Measurements from ENCODE around the gene ETFRF1. TPM values are rescaled to one million over a fixed set of nuclear protein-coding genes. Genes with fewer than 3 reads are reported as not detected.

ETFRF1 gene
- total and polyA plus RNA-seq, 2 of the 8 experiments (the other 6 are each of a cell fraction or from before 2014, with no cell fraction given) = 4.3 to 7.7 TPM

- peaks cover 4 to 83% of the 10 kb centered on the region in 2 experiments; a peak in 3 of 4 replicates for H3K79me2 ChIP-seq (ENCODE audit: control insufficient read depth in 1 of 2, insufficient read depth in 2 of 2, low read length in 2 of 2)
- H3K4me2 ChIP-seq (ENCODE audit: insufficient read depth in 1 of 2, low read depth in 2 of 2, low read length in 2 of 2) = no peak overlapping the region
- no peak overlapping the region for H2BK20ac ChIP-seq (ENCODE audit: low read length)
- H4K91ac ChIP-seq (replicated peaks; ENCODE audit: insufficient read length, low read length) = no peak overlapping the region
- H2BK120ac ChIP-seq (replicated peaks; ENCODE audit: low read depth, low read length) = no peak overlapping the region
- DNase-seq (ENCODE audit: low read depth in 1 of 2, low spot score in 2 of 2) = no peak
- no peak overlapping the region for H3K9ac ChIP-seq (replicated peaks in 1 of 4; ENCODE audit: extremely low read depth in 1 of 4, low read depth in 3 of 4, low read length in 3 of 4)
- ChIA-PET CTCF (ENCODE audit: partially characterized antibody) (no interaction called here), POLR2A (ENCODE audit: partially characterized antibody) (no interaction called here)
- peaks cover 0 to 38% (median 0%) of the 10 kb centered on the region in 4 experiments; a peak in 6 of 8 replicates for H3K36me3 ChIP-seq (ENCODE audit: control insufficient read depth in 2 of 4, insufficient read depth in 4 of 4, low read length in 3 of 4)
- H3K4ac ChIP-seq (replicated peaks; ENCODE audit: insufficient read length, low read depth, low read length) = no peak overlapping the region
- H3K27ac ChIP-seq (ENCODE audit: low read depth, low read length) = no peak overlapping the region
- no peak overlapping the region for H3K4me3 ChIP-seq (ENCODE audit: extremely low read depth in 1 of 4, insufficient read depth in 2 of 4, low read depth in 3 of 4, low read length in 4 of 4)
- H4K20me1 ChIP-seq (replicated peaks in 1 of 2; ENCODE audit: control insufficient read depth in 1 of 2, insufficient read depth in 2 of 2, low read length in 2 of 2) = peaks cover 0 to 9% of the 10 kb centered on the region in 2 experiments
- WGBS, 2 experiments (ENCODE audit: extremely low coverage in 1 of 2, insufficient coverage in 1 of 2, insufficient read length in 1 of 2, insufficient replicate concordance in 2 of 2, low coverage in 1 of 2, low lambda C conversion rate in 2 of 2, missing lambda C conversion rate in 1 of 2) = 85% methylated on average over 5 of the region's 5 CpGs; no CpG with 5 or more reads in 1 of the 2 experiments
- no peak overlapping the region for H3K56ac ChIP-seq (replicated peaks; ENCODE audit: insufficient read length, low read depth, low read length)
- no peak overlapping the region for H4K5ac ChIP-seq (ENCODE audit: insufficient read length, low read depth, low read length)
- no peaks in the 10 kb centered on the region for H3K9me3 ChIP-seq (ENCODE audit: insufficient read depth in 2 of 2, low read depth in 1 of 2, low read length in 1 of 2)
- no peak overlapping the region for H4K8ac ChIP-seq (ENCODE audit: extremely low read depth, insufficient read depth, low read length)
- H3K4me1 ChIP-seq (replicated peaks in 1 of 4; ENCODE audit: control insufficient read depth in 3 of 4, insufficient read depth in 4 of 4, low read length in 3 of 4) = no peaks in the 10 kb centered on the region
- no peak overlapping the region for H3K23ac ChIP-seq (ENCODE audit: insufficient read length)
- H3K23me2 ChIP-seq (ENCODE audit: low read depth, low read length) = no peaks in the 10 kb centered on the region
- no peak for FAIRE-seq
- H2AK5ac ChIP-seq (ENCODE audit: low read depth, low read length) = no peak overlapping the region
- no peak overlapping the region for H2BK15ac ChIP-seq (ENCODE audit: low read length)
- H2BK5ac ChIP-seq (ENCODE audit: low read depth, low read length) = no peak overlapping the region
- H3K27me3 ChIP-seq (replicated peaks in 1 of 4; ENCODE audit: control insufficient read depth in 3 of 4, extremely low read depth in 1 of 4, insufficient read depth in 3 of 4, low read length in 3 of 4) = no peaks in the 10 kb centered on the region
- no peak overlapping the region for H2BK12ac ChIP-seq (ENCODE audit: low read depth, low read length)
- H3K14ac ChIP-seq (ENCODE audit: insufficient read length) = no peak overlapping the region
- H2AFZ ChIP-seq (ENCODE audit: low read length) = no peak overlapping the region
- no peak overlapping the region for H3K18ac ChIP-seq (ENCODE audit: extremely low read depth, low read length)
- 0 out of 2 replicates have a peak, but pooled peaks cover 2% of the 10 kb centered on the region for H3K79me1 ChIP-seq (ENCODE audit: low read depth, low read length)
- no peak for TF ChIP-seq KDM4A (IDR thresholded peaks at IDR 0.05; ENCODE audit: low read depth, low read length, severe bottlenecking)
- TF ChIP-seq RFX5 (IDR thresholded peaks at IDR 0.05; ENCODE audit: borderline replicate concordance, low read depth, low read length) = no peak
- no peak for TF ChIP-seq BCL11A (IDR thresholded peaks at IDR 0.05; ENCODE audit: low read depth in 2 of 2, low read length in 2 of 2)
- no peak for TF ChIP-seq SIRT6 (IDR thresholded peaks at IDR 0.05; ENCODE audit: low read length)
- TF ChIP-seq KDM5A (IDR thresholded peaks at IDR 0.05; ENCODE audit: low read length) = no peak
- TF ChIP-seq JUN (IDR thresholded peaks at IDR 0.05; ENCODE audit: low read depth, low read length) = no peak
- TF ChIP-seq CEBPB (IDR thresholded peaks at IDR 0.05; ENCODE audit: low read depth, low read length) = no peak
- no peak for TF ChIP-seq SRF (IDR thresholded peaks at IDR 0.05; ENCODE audit: low read depth, low read length)
- no peak for TF ChIP-seq EP300 (IDR thresholded peaks at IDR 0.05; ENCODE audit: borderline replicate concordance in 1 of 2, low read depth in 2 of 2, low read length in 2 of 2)
- no peak for TF ChIP-seq HDAC2 (IDR thresholded peaks at IDR 0.05; ENCODE audit: borderline replicate concordance in 1 of 2, low read depth in 2 of 2, low read length in 2 of 2)
- no peak for TF ChIP-seq MAX (IDR thresholded peaks at IDR 0.05)
- no peak for TF ChIP-seq TBP (IDR thresholded peaks at IDR 0.05; ENCODE audit: low read depth, low read length)
- TF ChIP-seq POLR2AphosphoS5 (IDR thresholded peaks at IDR 0.05; ENCODE audit: low read depth, low read length) = no peak
These were observed 48.1 kb downstream of the ETFRF1 start for GRCh38 chr12:25242981-25243679.

Data from H1 (cell line).